ENCODE results near the gene NR2F1-AS1. TPM values are rescaled to one million over a fixed set of nuclear protein-coding genes. Genes with fewer than 3 reads are reported as not detected.

The NR2F1-AS1 gene
- polyA plus RNA-seq, 3 donors, result not detected

DNA sequence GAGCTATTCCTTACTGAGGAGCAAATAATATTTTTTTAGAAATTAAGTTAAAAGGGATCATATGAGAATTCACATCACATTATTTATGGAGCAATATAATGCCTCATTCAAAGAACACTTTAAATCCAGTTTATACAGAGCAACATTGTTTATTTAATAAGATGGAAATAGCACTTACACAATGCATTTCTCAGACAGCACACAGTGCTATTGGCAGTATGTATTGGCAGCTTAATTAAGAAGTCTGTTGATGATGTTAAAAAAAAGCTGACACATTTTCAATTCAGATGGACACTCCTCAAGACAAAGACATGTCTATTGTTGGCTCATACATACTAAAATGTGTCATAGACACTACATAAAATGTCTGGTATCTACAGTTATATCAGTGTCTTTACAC is 171.3 kb downstream of the NR2F1-AS1 start:
- H3K27ac Mint-ChIP-seq, result no peak overlapping the region
- H3K4me3 Mint-ChIP-seq, result no peak overlapping the region
- no peaks in the 10 kb centered on the region for H3K36me3 Mint-ChIP-seq

DNA sequence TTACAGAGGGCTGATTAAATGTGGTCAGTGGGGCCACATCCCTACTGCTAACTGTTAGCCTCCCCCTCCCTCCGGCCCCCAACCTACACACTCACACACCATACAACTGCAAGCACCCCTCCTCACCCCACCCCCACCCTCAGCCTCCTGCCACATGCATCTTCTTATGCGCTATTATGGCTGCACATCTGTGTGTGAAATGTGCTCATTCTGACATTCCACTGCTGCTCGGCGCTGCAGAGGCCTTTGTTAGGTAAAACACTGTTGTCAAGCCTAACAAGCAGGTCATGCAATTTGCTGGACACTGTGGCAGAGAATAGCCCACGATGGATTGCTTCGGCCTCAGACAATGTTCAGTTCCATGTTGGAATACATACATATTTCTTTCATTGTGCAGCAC is 173.6 kb downstream of the NR2F1-AS1 start:
- peaks cover 0 to 2% (median 2%) of the 10 kb centered on the region in 3 donors for H3K27me3 Mint-ChIP-seq (ENCODE audit: low read depth in 3 of 3)
- no peak overlapping the region for H3K27ac ChIP-seq (ENCODE audit: low read depth in 1 of 2, low read length in 2 of 2)
- 80% methylated on average over 4 of the region's 6 CpGs for WGBS (ENCODE audit: insufficient coverage)
- H3K36me3 Mint-ChIP-seq, result no peaks in the 10 kb centered on the region
- no peaks in the 10 kb centered on the region for H3K4me1 ChIP-seq (ENCODE audit: control insufficient read depth in 1 of 2, insufficient read depth in 2 of 2, low read length in 2 of 2)
- H3K9me3 Mint-ChIP-seq, result peaks cover 0 to 3% (median 0%) of the 10 kb centered on the region in 7 donors
- no peaks in the 10 kb centered on the region for H4K20me1 ChIP-seq (ENCODE audit: insufficient read depth, low read length)
- intact Hi-C loops (cut with micrococcal nuclease), result no loop called here
- H2AFZ ChIP-seq (ENCODE audit: insufficient read depth, low read depth, low read length, poor library complexity, severe bottlenecking), result no peak overlapping the region
- no peaks in the 10 kb centered on the region for H3K27me3 ChIP-seq (ENCODE audit: control insufficient read depth in 2 of 2, insufficient read depth in 2 of 2, low read length in 2 of 2)
- no peaks in the 10 kb centered on the region for H3K9me3 ChIP-seq (replicated peaks in 1 of 2; ENCODE audit: control insufficient read depth in 1 of 2, insufficient read depth in 1 of 2, low read length in 2 of 2)
- no peak for DNase-seq
- H3K27ac Mint-ChIP-seq, result no peak overlapping the region
- no peak overlapping the region for H3K4me3 Mint-ChIP-seq
- no peaks in the 10 kb centered on the region for H3K36me3 ChIP-seq (replicated peaks in 1 of 2; ENCODE audit: control insufficient read depth in 1 of 2, insufficient read depth in 2 of 2, low read length in 2 of 2)
- TF ChIP-seq, protein P1, sequence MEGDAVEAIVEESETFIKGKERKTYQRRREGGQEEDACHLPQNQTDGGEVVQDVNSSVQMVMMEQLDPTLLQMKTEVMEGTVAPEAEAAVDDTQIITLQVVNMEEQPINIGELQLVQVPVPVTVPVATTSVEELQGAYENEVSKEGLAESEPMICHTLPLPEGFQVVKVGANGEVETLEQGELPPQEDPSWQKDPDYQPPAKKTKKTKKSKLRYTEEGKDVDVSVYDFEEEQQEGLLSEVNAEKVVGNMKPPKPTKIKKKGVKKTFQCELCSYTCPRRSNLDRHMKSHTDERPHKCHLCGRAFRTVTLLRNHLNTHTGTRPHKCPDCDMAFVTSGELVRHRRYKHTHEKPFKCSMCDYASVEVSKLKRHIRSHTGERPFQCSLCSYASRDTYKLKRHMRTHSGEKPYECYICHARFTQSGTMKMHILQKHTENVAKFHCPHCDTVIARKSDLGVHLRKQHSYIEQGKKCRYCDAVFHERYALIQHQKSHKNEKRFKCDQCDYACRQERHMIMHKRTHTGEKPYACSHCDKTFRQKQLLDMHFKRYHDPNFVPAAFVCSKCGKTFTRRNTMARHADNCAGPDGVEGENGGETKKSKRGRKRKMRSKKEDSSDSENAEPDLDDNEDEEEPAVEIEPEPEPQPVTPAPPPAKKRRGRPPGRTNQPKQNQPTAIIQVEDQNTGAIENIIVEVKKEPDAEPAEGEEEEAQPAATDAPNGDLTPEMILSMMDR (IDR thresholded peaks at IDR 0.05), result no peak
- no peaks in the 10 kb centered on the region for H3K79me2 ChIP-seq (ENCODE audit: insufficient read depth, low read length)
- H3K4me3 ChIP-seq (replicated peaks in 1 of 3; ENCODE audit: low read depth in 2 of 3, low read length in 3 of 3), result no peak overlapping the region
- H3K4me1 Mint-ChIP-seq, result no peaks in the 10 kb centered on the region
- H3K4me2 ChIP-seq (replicated peaks; ENCODE audit: extremely low read depth, low read length, poor library complexity, severe bottlenecking), result no peak overlapping the region
- H3K9ac ChIP-seq (ENCODE audit: insufficient read depth, low read length, poor library complexity, severe bottlenecking), result no peak overlapping the region

More for the DNA sequence above, 171.3 kb downstream of the NR2F1-AS1 start:
- peaks cover 0 to 2% (median 2%) of the 10 kb centered on the region in 3 donors for H3K27me3 Mint-ChIP-seq (ENCODE audit: low read depth in 3 of 3)
- peaks cover 0 to 3% (median 0%) of the 10 kb centered on the region in 7 donors for H3K9me3 Mint-ChIP-seq
- Histone ChIP-seq H3K9me3 (replicated peaks in 1 of 2; ENCODE audit: control insufficient read depth in 1 of 2, insufficient read depth in 1 of 2, low read length in 2 of 2) (no peaks in the 10 kb centered on the region), H4K20me1 (ENCODE audit: insufficient read depth, low read length) (no peaks in the 10 kb centered on the region), H3K4me3 (replicated peaks in 1 of 3; ENCODE audit: low read depth in 2 of 3, low read length in 3 of 3) (no peak overlapping the region), H3K79me2 (ENCODE audit: insufficient read depth, low read length) (no peaks in the 10 kb centered on the region), H3K4me2 (replicated peaks; ENCODE audit: extremely low read depth, low read length, poor library complexity, severe bottlenecking) (no peak overlapping the region), H3K36me3 (replicated peaks in 1 of 2; ENCODE audit: control insufficient read depth in 1 of 2, insufficient read depth in 2 of 2, low read length in 2 of 2) (no peaks in the 10 kb centered on the region), H3K27ac (ENCODE audit: low read depth in 1 of 2, low read length in 2 of 2) (no peak overlapping the region), H3K4me1 (ENCODE audit: control insufficient read depth in 1 of 2, insufficient read depth in 2 of 2, low read length in 2 of 2) (no peaks in the 10 kb centered on the region), H3K9ac (ENCODE audit: insufficient read depth, low read length, poor library complexity, severe bottlenecking) (no peak overlapping the region), H3K27me3 (ENCODE audit: control insufficient read depth in 2 of 2, insufficient read depth in 2 of 2, low read length in 2 of 2) (no peaks in the 10 kb centered on the region), H2AFZ (ENCODE audit: insufficient read depth, low read depth, low read length, poor library complexity, severe bottlenecking) (no peak overlapping the region)
- H3K4me1 Mint-ChIP-seq, result no peaks in the 10 kb centered on the region
- intact Hi-C loops (cut with micrococcal nuclease), result no loop called here
- no peak for DNase-seq
- TF ChIP-seq, protein P1 (IDR thresholded peaks at IDR 0.05), result no peak
